GM23338 (cell line): ENCODE data around the gene BLACAT1. TPM values are rescaled to one million over a fixed set of nuclear protein-coding genes. Genes with fewer than 3 reads are reported as not detected.

Source experiments
- ATAC-seq: fragments of 200-7000 bp; cut with Tn5 transposase; 3 replicates; pipeline ENCODE4 v1.9.1; 2020
- DNase-seq: peaks from one replicate; pipeline ENCODE4 v3.0.0-alpha.2; 2015; ENCODE audit warnings: low spot score
- H2AFZ ChIP-seq: fragments of 200-600 bp; sonication (generic); 2 replicates; pipeline ENCODE4 v1.8.0; 2016; ENCODE audit warnings: antibody characterized with exemption, mild to moderate bottlenecking, moderate library complexity
- H3F3A ChIP-seq: fragments of 200-600 bp; sonication (generic); replicated peaks from 2 replicates; pipeline ENCODE4 v1.8.0; 2017; ENCODE audit warnings: antibody characterized with exemption, mixed run types, low read depth
- H3K27ac ChIP-seq: fragments of 200-600 bp; sonication (generic); 2 replicates; pipeline ENCODE4 v1.6.1; 2016; ENCODE audit warnings: low read depth
- H3K27me3 ChIP-seq: fragments of 200-600 bp; sonication (generic); 2 replicates; pipeline ENCODE4 v1.8.0; 2016; ENCODE audit warnings: mild to moderate bottlenecking, mixed run types, moderate library complexity; ENCODE audit not compliant: insufficient read depth
- H3K36me3 ChIP-seq: fragments of 200-600 bp; sonication (generic); 2 replicates; pipeline ENCODE4 v1.8.0; 2016; ENCODE audit warnings: mild to moderate bottlenecking; ENCODE audit not compliant: insufficient read depth
- H3K4me1 ChIP-seq: fragments of 200-600 bp; sonication (generic); 2 replicates; pipeline ENCODE4 v1.8.0; 2016; ENCODE audit warnings: mild to moderate bottlenecking, moderate library complexity; ENCODE audit not compliant: insufficient read depth
- H3K4me2 ChIP-seq: fragments of 200-600 bp; sonication (generic); 2 replicates; pipeline ENCODE4 v1.7.1; 2017; ENCODE audit warnings: mixed run types
- H3K4me3 ChIP-seq: fragments of 200-600 bp; sonication (generic); 2 replicates; pipeline ENCODE4 v1.6.1; 2016; ENCODE audit warnings: mixed run types
- H3K79me2 ChIP-seq: fragments of 200-600 bp; sonication (generic); replicated peaks from 2 replicates; pipeline ENCODE4 v1.8.0; 2017; ENCODE audit warnings: mild to moderate bottlenecking; ENCODE audit not compliant: insufficient read depth
- H3K9me2 ChIP-seq: fragments of 200-600 bp; sonication (generic); 2 replicates; pipeline ENCODE4 v1.8.0; 2017; ENCODE audit not compliant: insufficient read depth
- H4K20me1 ChIP-seq: fragments of 200-600 bp; sonication (generic); replicated peaks from 2 replicates; pipeline ENCODE4 v1.8.0; 2017; ENCODE audit warnings: mild to moderate bottlenecking; ENCODE audit not compliant: insufficient read depth
- H3K27ac Mint-ChIP-seq: 2 replicates; pipeline ENCODE4 v1.8.0; 2020; ENCODE audit warnings: inconsistent platforms, mild to moderate bottlenecking, moderate library complexity, mixed read lengths
- H3K27me3 Mint-ChIP-seq: 3 replicates; pipeline ENCODE4 v1.8.0; 2022; ENCODE audit warnings: low read depth, mild to moderate bottlenecking, moderate library complexity, mixed read lengths, inconsistent platforms; ENCODE audit not compliant: insufficient read depth, poor library complexity
- H3K36me3 Mint-ChIP-seq: 3 replicates; pipeline ENCODE4 v1.8.0; 2021; ENCODE audit warnings: low read depth, mild to moderate bottlenecking, inconsistent platforms, moderate library complexity, mixed read lengths
- H3K4me1 Mint-ChIP-seq: 3 replicates; pipeline ENCODE4 v1.8.0; 2020; ENCODE audit warnings: mild to moderate bottlenecking, inconsistent platforms, mixed read lengths
- H3K4me3 Mint-ChIP-seq: 3 replicates; pipeline ENCODE4 v1.8.0; 2021; ENCODE audit warnings: moderate library complexity, mild to moderate bottlenecking, inconsistent platforms, mixed read lengths
- H3K9me3 Mint-ChIP-seq: 3 replicates; pipeline ENCODE4 v1.8.0; 2020; ENCODE audit warnings: moderate library complexity, mild to moderate bottlenecking, inconsistent platforms, mixed read lengths
- CREB1 ChIP-seq: fragments of 250-450 bp; sonication (Bioruptor Pico); IDR thresholded peaks from 2 replicates; pipeline ENCODE4 v1.5.0; 2020; ENCODE audit warnings: low read depth, mild to moderate bottlenecking, moderate library complexity
- JUNB ChIP-seq: IDR thresholded peaks from one replicate; pipeline ENCODE4 v1.6.1; 2016; ENCODE audit warnings: antibody characterized with exemption; ENCODE audit not compliant: unreplicated experiment
- STAT1 ChIP-seq: IDR thresholded peaks from one replicate; pipeline ENCODE4 v1.6.1; 2016; ENCODE audit warnings: antibody characterized with exemption; ENCODE audit not compliant: unreplicated experiment
- ZNF331 ChIP-seq: fragments of 250-450 bp; sonication (Bioruptor Pico); IDR thresholded peaks from 2 replicates; pipeline ENCODE4 v1.5.0; 2020; ENCODE audit warnings: low read depth, mild to moderate bottlenecking, moderate library complexity
- polyA plus RNA-seq: library from polyadenylated mRNA; unstranded; fragments of >200 nt; fragmentation: Nextera tagmentation; extraction: Ambion mirVana; gene quantifications from 2 replicates; pipeline ENCODE4 v1.2.1, GENCODE V29; 2016
- total RNA-seq: library from RNA; depleted of rRNA; stranded (reverse); fragments of >200 nt; shearing (Covaris generic); gene quantifications from 2 replicates; pipeline ENCODE4 v1.2.3, GENCODE V29; 2014
- TF ChIP-seq, protein P1 (sequence below): fragments of 250-450 bp; sonication (Bioruptor Pico); IDR thresholded peaks from 2 replicates; pipeline ENCODE4 v1.5.0; 2020; ENCODE audit warnings: mild to moderate bottlenecking, moderate library complexity

The BLACAT1 gene
- total and polyA plus RNA-seq, 2 experiments from 2014 or later = 1.6 to 6.2 TPM

DNA sequence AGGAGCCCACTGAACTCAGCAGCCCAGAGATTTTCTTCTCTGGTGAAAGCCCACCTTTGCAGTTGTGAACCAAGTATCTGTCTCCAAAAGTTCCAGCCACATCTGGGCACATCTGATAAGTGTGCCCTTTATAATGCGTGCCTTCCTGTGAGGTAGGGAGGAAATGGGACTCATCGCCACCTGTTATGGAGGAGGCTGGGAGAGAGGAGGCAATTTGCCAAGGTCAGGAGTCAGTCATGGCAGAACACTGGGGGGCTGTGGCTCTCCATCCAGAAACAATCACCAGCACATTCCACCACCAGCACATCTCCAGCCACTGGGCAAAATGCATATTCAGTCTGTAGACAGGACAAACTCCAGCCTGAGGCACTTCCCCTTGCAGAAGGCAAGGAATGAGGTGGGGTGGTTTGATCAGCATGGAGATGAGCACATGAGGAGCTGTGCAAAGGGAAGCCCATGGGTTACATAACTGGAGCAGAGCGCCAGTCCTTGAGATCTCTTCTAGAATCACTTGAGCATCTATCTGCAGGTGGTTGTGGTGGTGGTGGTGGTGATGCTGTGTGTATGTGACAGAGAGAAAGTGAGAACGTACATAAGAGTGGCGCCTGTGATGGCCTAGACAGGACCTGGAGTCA is 19.0 kb downstream of the BLACAT1 start (continued):
- TF ChIP-seq, protein P1, sequence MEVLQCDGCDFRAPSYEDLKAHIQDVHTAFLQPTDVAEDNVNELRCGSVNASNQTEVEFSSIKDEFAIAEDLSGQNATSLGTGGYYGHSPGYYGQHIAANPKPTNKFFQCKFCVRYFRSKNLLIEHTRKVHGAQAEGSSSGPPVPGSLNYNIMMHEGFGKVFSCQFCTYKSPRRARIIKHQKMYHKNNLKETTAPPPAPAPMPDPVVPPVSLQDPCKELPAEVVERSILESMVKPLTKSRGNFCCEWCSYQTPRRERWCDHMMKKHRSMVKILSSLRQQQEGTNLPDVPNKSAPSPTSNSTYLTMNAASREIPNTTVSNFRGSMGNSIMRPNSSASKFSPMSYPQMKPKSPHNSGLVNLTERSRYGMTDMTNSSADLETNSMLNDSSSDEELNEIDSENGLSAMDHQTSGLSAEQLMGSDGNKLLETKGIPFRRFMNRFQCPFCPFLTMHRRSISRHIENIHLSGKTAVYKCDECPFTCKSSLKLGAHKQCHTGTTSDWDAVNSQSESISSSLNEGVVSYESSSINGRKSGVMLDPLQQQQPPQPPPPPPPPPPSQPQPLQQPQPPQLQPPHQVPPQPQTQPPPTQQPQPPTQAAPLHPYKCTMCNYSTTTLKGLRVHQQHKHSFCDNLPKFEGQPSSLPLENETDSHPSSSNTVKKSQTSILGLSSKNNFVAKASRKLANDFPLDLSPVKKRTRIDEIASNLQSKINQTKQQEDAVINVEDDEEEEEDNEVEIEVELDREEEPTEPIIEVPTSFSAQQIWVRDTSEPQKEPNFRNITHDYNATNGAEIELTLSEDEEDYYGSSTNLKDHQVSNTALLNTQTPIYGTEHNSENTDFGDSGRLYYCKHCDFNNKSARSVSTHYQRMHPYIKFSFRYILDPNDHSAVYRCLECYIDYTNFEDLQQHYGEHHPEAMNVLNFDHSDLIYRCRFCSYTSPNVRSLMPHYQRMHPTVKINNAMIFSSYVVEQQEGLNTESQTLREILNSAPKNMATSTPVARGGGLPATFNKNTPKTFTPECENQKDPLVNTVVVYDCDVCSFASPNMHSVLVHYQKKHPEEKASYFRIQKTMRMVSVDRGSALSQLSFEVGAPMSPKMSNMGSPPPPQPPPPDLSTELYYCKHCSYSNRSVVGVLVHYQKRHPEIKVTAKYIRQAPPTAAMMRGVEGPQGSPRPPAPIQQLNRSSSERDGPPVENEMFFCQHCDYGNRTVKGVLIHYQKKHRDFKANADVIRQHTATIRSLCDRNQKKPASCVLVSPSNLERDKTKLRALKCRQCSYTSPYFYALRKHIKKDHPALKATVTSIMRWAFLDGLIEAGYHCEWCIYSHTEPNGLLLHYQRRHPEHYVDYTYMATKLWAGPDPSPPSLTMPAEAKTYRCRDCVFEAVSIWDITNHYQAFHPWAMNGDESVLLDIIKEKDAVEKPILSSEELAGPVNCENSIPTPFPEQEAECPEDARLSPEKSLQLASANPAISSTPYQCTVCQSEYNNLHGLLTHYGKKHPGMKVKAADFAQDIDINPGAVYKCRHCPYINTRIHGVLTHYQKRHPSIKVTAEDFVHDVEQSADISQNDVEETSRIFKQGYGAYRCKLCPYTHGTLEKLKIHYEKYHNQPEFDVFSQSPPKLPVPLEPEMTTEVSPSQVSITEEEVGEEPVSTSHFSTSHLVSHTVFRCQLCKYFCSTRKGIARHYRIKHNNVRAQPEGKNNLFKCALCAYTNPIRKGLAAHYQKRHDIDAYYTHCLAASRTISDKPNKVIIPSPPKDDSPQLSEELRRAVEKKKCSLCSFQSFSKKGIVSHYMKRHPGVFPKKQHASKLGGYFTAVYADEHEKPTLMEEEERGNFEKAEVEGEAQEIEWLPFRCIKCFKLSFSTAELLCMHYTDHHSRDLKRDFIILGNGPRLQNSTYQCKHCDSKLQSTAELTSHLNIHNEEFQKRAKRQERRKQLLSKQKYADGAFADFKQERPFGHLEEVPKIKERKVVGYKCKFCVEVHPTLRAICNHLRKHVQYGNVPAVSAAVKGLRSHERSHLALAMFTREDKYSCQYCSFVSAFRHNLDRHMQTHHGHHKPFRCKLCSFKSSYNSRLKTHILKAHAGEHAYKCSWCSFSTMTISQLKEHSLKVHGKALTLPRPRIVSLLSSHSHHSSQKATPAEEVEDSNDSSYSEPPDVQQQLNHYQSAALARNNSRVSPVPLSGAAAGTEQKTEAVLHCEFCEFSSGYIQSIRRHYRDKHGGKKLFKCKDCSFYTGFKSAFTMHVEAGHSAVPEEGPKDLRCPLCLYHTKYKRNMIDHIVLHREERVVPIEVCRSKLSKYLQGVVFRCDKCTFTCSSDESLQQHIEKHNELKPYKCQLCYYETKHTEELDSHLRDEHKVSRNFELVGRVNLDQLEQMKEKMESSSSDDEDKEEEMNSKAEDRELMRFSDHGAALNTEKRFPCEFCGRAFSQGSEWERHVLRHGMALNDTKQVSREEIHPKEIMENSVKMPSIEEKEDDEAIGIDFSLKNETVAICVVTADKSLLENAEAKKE (CRISPR knock-in tag) = no peak

DNA sequence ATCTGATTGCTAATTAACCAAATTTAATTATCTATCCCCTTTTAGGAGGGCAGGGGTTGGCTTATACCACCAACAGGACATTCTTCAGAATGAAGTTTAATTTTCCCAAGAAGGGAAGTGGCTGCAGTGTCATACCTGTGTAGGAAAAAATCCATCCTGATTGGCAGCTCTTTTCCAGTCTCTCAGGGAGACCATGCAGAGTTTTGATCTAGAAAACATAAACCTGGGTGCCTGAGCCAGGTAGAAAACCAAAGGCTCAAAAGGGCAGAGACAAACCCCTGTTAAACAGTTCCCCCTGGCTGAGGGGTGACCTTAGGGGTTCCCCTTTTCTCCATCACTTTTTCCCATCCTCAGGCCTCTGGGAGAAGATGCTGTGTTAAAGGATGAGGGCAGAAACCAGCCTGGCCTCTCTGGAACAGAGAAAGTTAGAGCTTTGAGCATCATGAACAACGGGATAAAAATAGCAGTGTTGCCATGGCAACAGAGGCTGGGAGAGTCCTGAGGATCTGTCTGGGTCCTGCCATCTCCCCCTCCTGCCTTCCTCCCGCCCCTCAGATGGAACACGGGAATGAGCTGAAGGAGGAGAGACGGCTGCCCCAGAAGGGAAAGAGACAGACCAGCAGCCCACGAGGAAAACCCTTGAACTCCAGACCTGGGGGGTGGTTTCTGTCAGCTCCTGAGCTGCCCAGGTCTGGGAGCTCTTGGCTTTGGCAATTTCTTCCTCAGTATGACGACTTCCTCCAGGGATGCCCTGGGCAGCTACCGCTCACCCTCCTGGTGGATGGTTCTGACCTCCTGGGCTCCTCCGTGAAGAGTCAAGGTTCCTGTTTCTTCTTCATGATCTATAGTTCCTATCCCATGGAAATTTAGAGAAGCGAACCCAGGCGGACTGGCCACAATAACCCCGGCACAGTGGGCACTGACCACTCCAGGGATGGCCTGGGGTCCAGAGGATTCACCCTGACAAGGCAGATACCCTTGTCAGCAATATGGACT is 20.0 kb downstream of the BLACAT1 start:
- Histone ChIP-seq H3K9me2 (no peaks in the 10 kb centered on the region), H3K27ac (no peak overlapping the region), H2AFZ (no peak overlapping the region), H3F3A (no peaks in the 10 kb centered on the region), H3K4me3 (no peak overlapping the region), H3K79me2 (no peaks in the 10 kb centered on the region), H3K36me3 (no peaks in the 10 kb centered on the region), H3K27me3 (0 out of 2 replicates have a peak, but pooled peaks cover 5% of the 10 kb centered on the region), H3K4me1 (peaks cover 32% of the 10 kb centered on the region), H4K20me1 (0 out of 2 replicates have a peak, but pooled peaks cover 7% of the 10 kb centered on the region), H3K4me2 (no peak overlapping the region)
- Mint-ChIP-seq H3K4me1 (peaks cover 50% of the 10 kb centered on the region), H3K36me3 (0 out of 3 replicates have a peak, but pooled peaks cover 5% of the 10 kb centered on the region), H3K27me3 (peaks cover 47% of the 10 kb centered on the region), H3K9me3 (no peaks in the 10 kb centered on the region), H3K27ac (no peak overlapping the region), H3K4me3 (no peak overlapping the region)
- ATAC-seq (peak; percentile 5; the same call in 1 of the 3 replicates), DNase-seq (peak; percentile 76)
- TF ChIP-seq JUNB (no peak), ZNF331 (CRISPR knock-in tag) (no peak), CREB1 (CRISPR knock-in tag) (no peak), STAT1 (no peak)
